H1 (cell line): ENCODE data around the gene PARM1. TPM values are rescaled to one million over a fixed set of nuclear protein-coding genes. Genes with fewer than 3 reads are reported as not detected.

ENCODE experiments used
- CTCF ChIA-PET: fragments of 300-600 bp; sonication (Branson Sonifier 250); formaldehyde crosslinking; loops from one replicate; lab custom pipeline; 2021; ENCODE audit not compliant: partially characterized antibody; lab: Charles Lee
- POLR2A ChIA-PET: fragments of 300-600 bp; sonication (Branson Sonifier 250); formaldehyde crosslinking; loops from one replicate; lab custom pipeline; 2021; ENCODE audit warnings: inconsistent platforms; ENCODE audit not compliant: partially characterized antibody; lab: Charles Lee
- DNase-seq, 2 experiments: peaks; one replicate each; pipeline versions ENCODE4 v3.0.0 to v3.0.0-alpha.2; 2010 to 2022; ENCODE audit warnings: low spot score in 2 of 2, low read depth in 1 of 2, mixed read lengths in 1 of 2
- FAIRE-seq: peaks from 2 replicates; lab custom pipeline; 2011; peaks lifted over from hg19 to GRCh38; lab: Jason Lieb, UNC
- H2AFZ ChIP-seq: 2 replicates; pipeline ENCODE4 v1.8.1; 2012; ENCODE audit warnings: low read length, inconsistent platforms
- H2AK5ac ChIP-seq: 2 replicates; pipeline ENCODE4 v1.6.1; 2013; ENCODE audit warnings: low read depth, low read length
- H2BK120ac ChIP-seq: replicated peaks from 2 replicates; pipeline ENCODE3; 2013; ENCODE audit warnings: low read depth, low read length, inconsistent platforms
- H2BK12ac ChIP-seq: 2 replicates; pipeline ENCODE4 v1.6.1; 2013; ENCODE audit warnings: low read depth, low read length
- H2BK15ac ChIP-seq: 2 replicates; pipeline ENCODE4 v1.6.1; 2013; ENCODE audit warnings: low read length
- H2BK20ac ChIP-seq: 2 replicates; pipeline ENCODE4 v1.6.1; 2013; ENCODE audit warnings: low read length
- H2BK5ac ChIP-seq: 2 replicates; pipeline ENCODE4 v1.6.1; 2013; ENCODE audit warnings: low read depth, low read length
- H3K14ac ChIP-seq: 2 replicates; pipeline ENCODE4 v1.6.1; 2013; ENCODE audit warnings: inconsistent platforms; ENCODE audit not compliant: insufficient read length
- H3K18ac ChIP-seq: 2 replicates; pipeline ENCODE4 v1.6.1; 2013; ENCODE audit warnings: low read length; ENCODE audit errors: extremely low read depth
- H3K23ac ChIP-seq: 2 replicates; pipeline ENCODE4 v1.6.1; 2013; ENCODE audit warnings: inconsistent platforms; ENCODE audit not compliant: insufficient read length
- H3K23me2 ChIP-seq: 2 replicates; pipeline ENCODE4 v1.6.1; 2013; ENCODE audit warnings: low read depth, low read length
- H3K27ac ChIP-seq: 2 replicates; pipeline ENCODE4 v1.6.1; 2011; ENCODE audit warnings: low read depth, low read length, inconsistent platforms
- H3K27me3 ChIP-seq, 4 experiments: replicated peaks in 1 of 4; 1 replicate in 1 of 4; 2 replicates in 3 of 4; pipeline versions ENCODE4 v1.6.1 to v1.8.1; 2011 to 2013; ENCODE audit warnings: low read length in 3 of 4, mild to moderate bottlenecking in 3 of 4, inconsistent platforms in 2 of 4, mixed read lengths in 2 of 4, moderate library complexity in 1 of 4; ENCODE audit not compliant: control insufficient read depth in 3 of 4, insufficient read depth in 3 of 4; ENCODE audit errors: extremely low read depth in 1 of 4
- H3K36me3 ChIP-seq, 4 experiments: 2 replicates each; pipeline versions ENCODE4 v1.6.1 to v1.8.1; 2011 to 2013; ENCODE audit warnings: mild to moderate bottlenecking in 4 of 4, low read length in 3 of 4, moderate library complexity in 2 of 4, control low read depth in 1 of 4, inconsistent platforms in 1 of 4; ENCODE audit not compliant: insufficient read depth in 4 of 4, control insufficient read depth in 2 of 4
- H3K4ac ChIP-seq: replicated peaks from 2 replicates; pipeline ENCODE3; 2013; ENCODE audit warnings: low read length, low read depth, mixed read lengths, inconsistent platforms; ENCODE audit not compliant: insufficient read length
- H3K4me1 ChIP-seq, 4 experiments: replicated peaks in 1 of 4; 1 replicate in 1 of 4; 2 replicates in 3 of 4; pipeline versions ENCODE4 v1.6.1 to v1.8.1; 2011 to 2013; ENCODE audit warnings: low read length in 3 of 4, inconsistent platforms in 2 of 4, mixed read lengths in 1 of 4; ENCODE audit not compliant: insufficient read depth in 4 of 4, control insufficient read depth in 3 of 4
- H3K4me2 ChIP-seq, 2 experiments: 2 replicates each; pipeline versions ENCODE4 v1.6.1 to v1.8.1; 2011 to 2013; ENCODE audit warnings: low read depth in 2 of 2, low read length in 2 of 2, control low read depth in 1 of 2, inconsistent platforms in 1 of 2, mild to moderate bottlenecking in 1 of 2; ENCODE audit not compliant: insufficient read depth in 1 of 2
- H3K4me3 ChIP-seq, 4 experiments: fragments of 200-600, 300-600 bp in 1 of 4; sonication (generic), shearing (Covaris generic), sonication (Bioruptor Twin) in 1 of 4; 2 replicates each; pipeline versions ENCODE4 v1.5.1 to v1.8.1; 2011 to 2016; ENCODE audit warnings: low read length in 4 of 4, low read depth in 3 of 4, control low read depth in 2 of 4, inconsistent platforms in 2 of 4, mild to moderate bottlenecking in 2 of 4, mixed read lengths in 1 of 4, moderate library complexity in 1 of 4; ENCODE audit not compliant: insufficient read depth in 2 of 4; ENCODE audit errors: extremely low read depth in 1 of 4
- H3K56ac ChIP-seq: replicated peaks from 2 replicates; pipeline ENCODE3; 2013; ENCODE audit warnings: low read depth, mild to moderate bottlenecking, mixed read lengths, low read length, inconsistent platforms; ENCODE audit not compliant: insufficient read length
- H3K79me1 ChIP-seq: 2 replicates; pipeline ENCODE4 v1.6.1; 2013; ENCODE audit warnings: low read depth, low read length, control low read depth
- H3K79me2 ChIP-seq, 2 experiments: 2 replicates each; pipeline versions ENCODE4 v1.6.1 to v1.8.1; 2012 to 2013; ENCODE audit warnings: low read length in 2 of 2, mild to moderate bottlenecking in 2 of 2, inconsistent platforms in 1 of 2; ENCODE audit not compliant: insufficient read depth in 2 of 2, control insufficient read depth in 1 of 2
- H3K9ac ChIP-seq, 4 experiments: replicated peaks in 1 of 4; 1 replicate in 1 of 4; 2 replicates in 3 of 4; pipeline versions ENCODE4 v1.6.1 to v1.8.1; 2011 to 2013; ENCODE audit warnings: low read depth in 3 of 4, low read length in 3 of 4, control low read depth in 2 of 4, mild to moderate bottlenecking in 2 of 4, moderate library complexity in 2 of 4, inconsistent platforms in 1 of 4; ENCODE audit errors: extremely low read depth in 1 of 4
- H3K9me3 ChIP-seq, 2 experiments: 2 replicates each; pipeline versions ENCODE4 v1.6.1 to v1.8.1; 2012 to 2013; ENCODE audit warnings: mild to moderate bottlenecking in 2 of 2, moderate library complexity in 2 of 2, control low read depth in 1 of 2, inconsistent platforms in 1 of 2, low read depth in 1 of 2, low read length in 1 of 2, mixed read lengths in 1 of 2; ENCODE audit not compliant: insufficient read depth in 2 of 2
- H4K20me1 ChIP-seq, 2 experiments: replicated peaks in 1 of 2; 2 replicates each; pipeline versions ENCODE3 to v1.8.1; 2011 to 2013; ENCODE audit warnings: inconsistent platforms in 2 of 2, low read length in 2 of 2, mild to moderate bottlenecking in 1 of 2; ENCODE audit not compliant: insufficient read depth in 2 of 2, control insufficient read depth in 1 of 2
- H4K5ac ChIP-seq: 2 replicates; pipeline ENCODE4 v1.6.1; 2013; ENCODE audit warnings: low read length, low read depth, mixed read lengths, inconsistent platforms; ENCODE audit not compliant: insufficient read length
- H4K8ac ChIP-seq: 2 replicates; pipeline ENCODE4 v1.8.0; 2013; ENCODE audit warnings: mild to moderate bottlenecking, moderate library complexity, low read length, inconsistent platforms; ENCODE audit not compliant: insufficient read depth; ENCODE audit errors: extremely low read depth
- H4K91ac ChIP-seq: replicated peaks from 2 replicates; pipeline ENCODE3; 2013; ENCODE audit warnings: low read length, mixed read lengths, inconsistent platforms; ENCODE audit not compliant: insufficient read length
- KDM1A ChIP-seq: fragments of 200-600, 300-600 bp; sonication (generic); IDR thresholded peaks from 2 replicates; pipeline ENCODE4 v1.7.1; 2016; ENCODE audit warnings: mild to moderate bottlenecking, low read length, borderline replicate concordance
- SIX5 ChIP-seq: IDR thresholded peaks from 2 replicates; pipeline ENCODE4 v1.6.1; 2011; ENCODE audit warnings: mild to moderate bottlenecking, low read depth, low read length
- TCF12 ChIP-seq: IDR thresholded peaks from 2 replicates; pipeline ENCODE4 v1.6.1; 2011; ENCODE audit warnings: low read depth, mild to moderate bottlenecking, low read length
- WGBS, 2 experiments: shearing (Covaris generic) in 1 of 2; methylation state at CpG; one replicate each; pipeline versions ENCODE4 v1.1.6 to v1.1.7; 2013 to 2015; ENCODE audit warnings: low lambda C conversion rate in 2 of 2, mixed read lengths in 2 of 2, inconsistent platforms in 1 of 2, low coverage in 1 of 2, missing lambda C conversion rate in 1 of 2; ENCODE audit not compliant: insufficient replicate concordance in 2 of 2, insufficient coverage in 1 of 2, insufficient read length in 1 of 2; ENCODE audit errors: extremely low coverage in 1 of 2, missing lambda C conversion rate in 1 of 2; 5-methylcytosine and 5-hydroxymethylcytosine counted together
- polyA plus RNA-seq, 7 experiments: library from polyadenylated mRNA; depleted of rRNA in 3 of 7; stranded (reverse) in 5 of 7; unstranded in 2 of 7; fragments of >200 nt in 5 of 7; fragments of 200-250 nt in 2 of 7; gene quantifications; 1 replicate in 5 of 7; 2 replicates in 1 of 7; 4 replicates in 1 of 7; pipeline versions ENCODE4 v1.2.1 to v1.2.3, GENCODE V29; 2011 to 2013; ENCODE audit warnings: missing spikeins in 2 of 7, mixed read lengths in 2 of 7
- total RNA-seq: library from RNA; stranded (reverse); fragmentation: NEBNext Ultra II Directional; extraction: Animal tissue kit (Norgen Biotek cat#: 25700); gene quantifications from 2 replicates; pipeline ENCODE4 v1.2.1, GENCODE V29; 2021

The PARM1 gene
- total and polyA plus RNA-seq, 2 of the 8 experiments (the other 6 are each of a cell fraction or from before 2014, with no cell fraction given): 2.0 to 5.3 TPM

DNA sequence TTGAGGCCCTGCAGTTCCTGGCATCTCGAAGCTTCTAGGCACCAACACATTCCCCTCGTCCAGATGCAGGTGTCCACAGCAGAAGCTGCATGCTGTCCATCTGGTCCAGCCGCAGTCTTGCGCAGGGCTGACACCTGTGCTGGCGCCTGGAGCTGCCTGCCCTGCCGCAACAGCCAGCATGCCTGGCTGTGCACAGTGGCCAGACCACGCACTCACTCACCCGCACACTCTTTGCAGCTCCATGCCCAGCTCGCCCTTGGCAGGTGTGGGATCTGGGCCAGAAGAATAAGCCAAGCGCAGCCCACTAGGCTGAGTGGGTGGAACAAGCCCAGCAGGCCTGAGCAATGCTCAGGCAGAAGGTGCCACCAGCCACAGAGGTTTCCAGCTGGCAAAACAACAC lies 125.6 kb downstream of the PARM1 start:
- 98% methylated on average over 10 of the region's 10 CpGs; no CpG with 5 or more reads in 1 of the 2 experiments for WGBS, 2 experiments
- POLR2A ChIA-PET: interaction anchor here (0.8 kb wide), 1 partner anchor 258 kb away, joined by 5 read pairs; no protein-coding TSS in a partner anchor
- no peak overlapping the region for H3K9ac ChIP-seq
- TF ChIP-seq TCF12: no peak
- no peak for TF ChIP-seq SIX5
- no peak for TF ChIP-seq KDM1A

More for the DNA sequence above, 125.6 kb downstream of the PARM1 start:
- Histone ChIP-seq H2AK5ac (no peak overlapping the region), H3K79me1 (no peaks in the 10 kb centered on the region), H3K4ac (no peak overlapping the region), H2BK5ac (no peak overlapping the region), H3K18ac (no peak overlapping the region), H4K20me1 (no peaks in the 10 kb centered on the region), H3K79me2 (no peaks in the 10 kb centered on the region), H3K14ac (no peak overlapping the region), H2BK20ac (no peak overlapping the region), H3K23ac (no peak overlapping the region), H3K23me2 (no peaks in the 10 kb centered on the region), H3K4me2 (no peak overlapping the region), H4K8ac (no peak overlapping the region), H3K56ac (no peak overlapping the region), H2BK15ac (no peak overlapping the region), H3K9me3 (no peaks in the 10 kb centered on the region), H4K5ac (no peak overlapping the region), H3K36me3 (no peaks in the 10 kb centered on the region), H2BK120ac (no peak overlapping the region), H2BK12ac (no peak overlapping the region), H3K27ac (no peak overlapping the region), H3K4me1 (no peaks in the 10 kb centered on the region), H2AFZ (no peak overlapping the region), H3K27me3 (no peaks in the 10 kb centered on the region), H3K4me3 (no peak overlapping the region), H4K91ac (no peak overlapping the region)
- DNase-seq: no peak
- FAIRE-seq: no peak
- CTCF ChIA-PET: interaction anchor here (2.4 kb wide), 1 partner anchor 11 kb away, joined by 7 read pairs; no protein-coding TSS in a partner anchor
